ENCODE measurements around the gene TMEM163.

DNA sequence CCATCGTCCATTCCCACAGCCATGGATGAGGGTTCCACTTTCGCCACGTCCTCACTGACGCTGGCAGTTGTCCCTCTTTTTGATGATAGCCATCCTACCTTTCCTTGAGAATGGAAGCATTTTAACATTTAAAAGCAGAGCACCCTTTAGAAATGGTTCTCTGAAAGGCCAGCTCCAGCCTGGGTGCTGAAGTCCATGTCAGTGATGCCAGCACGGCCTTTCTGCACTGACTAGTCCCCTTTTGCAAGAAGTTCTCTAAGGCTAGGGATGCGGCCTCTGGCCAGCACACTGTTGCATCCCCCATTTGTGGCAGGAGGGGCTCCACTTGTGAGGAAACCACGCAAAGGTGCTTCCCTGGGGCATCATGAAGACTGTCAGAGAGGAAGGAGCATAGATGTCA, 261.4 kb downstream of the TMEM163 start:
- TF ChIP-seq, protein P1, sequence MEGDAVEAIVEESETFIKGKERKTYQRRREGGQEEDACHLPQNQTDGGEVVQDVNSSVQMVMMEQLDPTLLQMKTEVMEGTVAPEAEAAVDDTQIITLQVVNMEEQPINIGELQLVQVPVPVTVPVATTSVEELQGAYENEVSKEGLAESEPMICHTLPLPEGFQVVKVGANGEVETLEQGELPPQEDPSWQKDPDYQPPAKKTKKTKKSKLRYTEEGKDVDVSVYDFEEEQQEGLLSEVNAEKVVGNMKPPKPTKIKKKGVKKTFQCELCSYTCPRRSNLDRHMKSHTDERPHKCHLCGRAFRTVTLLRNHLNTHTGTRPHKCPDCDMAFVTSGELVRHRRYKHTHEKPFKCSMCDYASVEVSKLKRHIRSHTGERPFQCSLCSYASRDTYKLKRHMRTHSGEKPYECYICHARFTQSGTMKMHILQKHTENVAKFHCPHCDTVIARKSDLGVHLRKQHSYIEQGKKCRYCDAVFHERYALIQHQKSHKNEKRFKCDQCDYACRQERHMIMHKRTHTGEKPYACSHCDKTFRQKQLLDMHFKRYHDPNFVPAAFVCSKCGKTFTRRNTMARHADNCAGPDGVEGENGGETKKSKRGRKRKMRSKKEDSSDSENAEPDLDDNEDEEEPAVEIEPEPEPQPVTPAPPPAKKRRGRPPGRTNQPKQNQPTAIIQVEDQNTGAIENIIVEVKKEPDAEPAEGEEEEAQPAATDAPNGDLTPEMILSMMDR (IDR thresholded peaks at IDR 0.05), result no peak
- TF ChIP-seq EZH2phosphoT487 (IDR thresholded peaks at IDR 0.05), result no peak

All from neural progenitor cell (in vitro differentiated cells).